Liver (tissue), 3 donors: ENCODE results near the gene PRPH.
"Not testable (repeated sequence)": the region's sequence is repeated elsewhere in the genome, so short reads cannot be mapped to it uniquely, and the experiment has no call there.

Source experiments
- ATF3 ChIP-seq: IDR thresholded peaks from 2 replicates; pipeline ENCODE4 v1.6.1; 2016; ENCODE audit warnings: antibody characterized with exemption
- CTCF ChIP-seq: fragments of 150-350 bp; IDR thresholded peaks from 2 replicates; pipeline ENCODE4 v1.5.1; 2017; ENCODE audit warnings: improper control_type of control experiment, low read depth, low read length; ENCODE audit not compliant: missing input control
- EGR1 ChIP-seq, 2 donors: IDR thresholded peaks; 2 replicates each; pipeline ENCODE4 v1.6.1; 2016 to 2018; ENCODE audit warnings: antibody characterized with exemption in 2 of 2, low read depth in 2 of 2
- FOXA1 ChIP-seq: IDR thresholded peaks from 2 replicates; pipeline ENCODE4 v1.6.1; 2016; ENCODE audit warnings: antibody characterized with exemption
- GABPA ChIP-seq, 2 donors: IDR thresholded peaks in 1 of 2; conservative IDR thresholded peaks in 1 of 2; 2 replicates each; pipeline ENCODE4 v1.6.1; 2016; ENCODE audit warnings: antibody characterized with exemption in 2 of 2, mild to moderate bottlenecking in 1 of 2, moderate library complexity in 1 of 2
- HNF4G ChIP-seq: IDR thresholded peaks from 2 replicates; pipeline ENCODE4 v1.6.1; 2016; ENCODE audit warnings: antibody characterized with exemption
- JUND ChIP-seq, 2 donors: IDR thresholded peaks; 2 replicates each; pipeline ENCODE4 v1.6.1; 2016; ENCODE audit warnings: antibody characterized with exemption in 2 of 2
- MAX ChIP-seq: IDR thresholded peaks from 2 replicates; pipeline ENCODE4 v1.6.1; 2016; ENCODE audit warnings: antibody characterized with exemption
- NR2F2 ChIP-seq: IDR thresholded peaks from 2 replicates; pipeline ENCODE4 v1.6.1; 2016; ENCODE audit warnings: antibody characterized with exemption
- RAD21 ChIP-seq, 2 donors: IDR thresholded peaks; 2 replicates each; pipeline ENCODE4 v1.6.1; 2016; ENCODE audit warnings: antibody characterized with exemption in 2 of 2, mild to moderate bottlenecking in 2 of 2
- REST ChIP-seq: IDR thresholded peaks from 2 replicates; pipeline ENCODE4 v1.6.1; 2016; ENCODE audit warnings: antibody characterized with exemption, mild to moderate bottlenecking
- RXRA ChIP-seq, 2 donors: IDR thresholded peaks; 2 replicates each; pipeline ENCODE4 v1.6.1; 2017 to 2018; ENCODE audit warnings: antibody characterized with exemption in 2 of 2, mild to moderate bottlenecking in 1 of 2
- TAF1 ChIP-seq: conservative IDR thresholded peaks from 2 replicates; pipeline ENCODE4 v1.6.1; 2016; ENCODE audit warnings: antibody characterized with exemption, mild to moderate bottlenecking
- ZBTB33 ChIP-seq: IDR thresholded peaks from 2 replicates; pipeline ENCODE4 v1.6.1; 2016; ENCODE audit warnings: antibody characterized with exemption
- donor health status: healthy.
- donor health status: healthy.

GRCh38 chr12:49317118-49317517 is 22.2 kb downstream of the PRPH start:
- TF ChIP-seq CTCF; MAX; ATF3; REST; ZBTB33; RAD21 (IDR thresholded peaks at IDR 0.05); JUND (IDR thresholded peaks at IDR 0.05); RXRA (IDR thresholded peaks at IDR 0.05); FOXA1; NR2F2; TAF1; EGR1 (IDR thresholded peaks at IDR 0.05; ENCODE audit: low read depth in 2 of 2); GABPA (IDR thresholded peaks at IDR 0.05 in 1 of 2, conservative IDR thresholded peaks at IDR 0.05 in 1 of 2); HNF4G: not testable (repeated sequence)
